Panc1 (cell line): ENCODE data around the gene CENPP. TPM values are rescaled to one million over a fixed set of nuclear protein-coding genes. Genes with fewer than 3 reads are reported as not detected.

Experiments
- ATAC-seq: fragments of 200-7000 bp; cut with Tn5 transposase; 2 replicates; pipeline ENCODE4 v1.9.1; 2020; ENCODE audit warnings: mild to moderate bottlenecking, moderate library complexity
- BruUV-seq: library from RNA; stranded (reverse); fragments of 400-500 nt; replicated peaks from 2 replicates; lab custom pipeline; 2021; lab: Mats Ljungman, UMichigan
- CTCF ChIA-PET: fragments of 300-600 bp; sonication (Branson Sonifier 250); formaldehyde crosslinking; loops from one replicate; lab custom pipeline; 2022; ENCODE audit warnings: antibody characterized with exemption; lab: Charles Lee
- POLR2A ChIA-PET: fragments of 300-600 bp; sonication (Branson Sonifier 250); formaldehyde crosslinking; loops from one replicate; lab custom pipeline; 2022; ENCODE audit warnings: antibody characterized with exemption; lab: Charles Lee
- DNase-seq: peaks from one replicate; pipeline ENCODE4 v3.0.0-alpha.2; 2010; ENCODE audit warnings: low read depth, low spot score
- H3K27ac ChIP-seq: 2 replicates; pipeline ENCODE4 v1.5.1; 2011; ENCODE audit warnings: mild to moderate bottlenecking, low read length, inconsistent platforms
- H3K27me3 ChIP-seq: fragments of 200-500 bp; sonication (Bioruptor generic); 2 replicates; pipeline ENCODE4 v1.6.0; 2014; ENCODE audit warnings: low read length, inconsistent platforms; ENCODE audit not compliant: control insufficient read depth, insufficient read depth
- H3K36me3 ChIP-seq: fragments of 200-500 bp; sonication (Bioruptor generic); 2 replicates; pipeline ENCODE4 v1.5.1; 2014; ENCODE audit warnings: inconsistent platforms, mild to moderate bottlenecking, low read length, moderate library complexity; ENCODE audit not compliant: control insufficient read depth, insufficient read depth
- H3K4me1 ChIP-seq: 2 replicates; pipeline ENCODE4 v1.5.1; 2011; ENCODE audit warnings: inconsistent platforms, mild to moderate bottlenecking, low read length, moderate library complexity; ENCODE audit not compliant: control insufficient read depth, insufficient read depth
- H3K4me3 ChIP-seq, 2 experiments: 2 replicates each; pipeline ENCODE4 v1.5.1; 2011 to 2012; ENCODE audit warnings: low read depth in 2 of 2, low read length in 2 of 2, mild to moderate bottlenecking in 2 of 2, inconsistent platforms in 1 of 2, moderate library complexity in 1 of 2
- H3K9me3 ChIP-seq: fragments of 200-500 bp; sonication (Bioruptor generic); 2 replicates; pipeline ENCODE4 v1.5.1; 2014; ENCODE audit warnings: low read depth, mild to moderate bottlenecking, inconsistent platforms, low read length, moderate library complexity; ENCODE audit not compliant: control insufficient read depth, insufficient read depth
- POLR2AphosphoS5 ChIP-seq: IDR thresholded peaks from 2 replicates; pipeline ENCODE4 v1.6.1; 2012; ENCODE audit warnings: mild to moderate bottlenecking, low read depth, low read length, moderate library complexity
- SIN3A ChIP-seq: IDR thresholded peaks from 2 replicates; pipeline ENCODE4 v1.6.1; 2012; ENCODE audit warnings: low read depth, mild to moderate bottlenecking, low read length, moderate library complexity, borderline replicate concordance; ENCODE audit not compliant: insufficient read depth
- TCF7L2 ChIP-seq: IDR thresholded peaks from 2 replicates; pipeline ENCODE4 v1.6.1; 2011; ENCODE audit warnings: mild to moderate bottlenecking, low read depth, low read length, inconsistent platforms
- in situ Hi-C: cut with HindIII; loops from 2 replicates; pipeline ENCODE4 v1.10.0; 2016; ENCODE audit warnings: low sequenced_read_pairs, low pct_unique_long_range_greater_than_20kb
- intact Hi-C: fragments of 100-400 bp; cut with micrococcal nuclease; formaldehyde crosslinking; loops from one replicate; pipeline ENCODE4 v1.10.0; 2022; ENCODE audit not compliant: unreplicated experiment
- total RNA-seq: library from RNA; stranded (reverse); gene quantifications from one replicate; pipeline ENCODE4 v1.2.1, GENCODE V29; 2021; ENCODE audit not compliant: unreplicated experiment
- TF ChIP-seq, protein P1 (sequence below): fragments of 450-650 bp; IDR thresholded peaks from 2 replicates; pipeline ENCODE4 v1.5.1; 2017; ENCODE audit warnings: mild to moderate bottlenecking
- TF ChIP-seq, protein P2 (sequence below), 2 experiments: IDR thresholded peaks; 2 replicates each; pipeline ENCODE4 v1.6.1; 2011 to 2012; ENCODE audit warnings: low read depth in 2 of 2, control low read depth in 1 of 2, low read length in 1 of 2, mild to moderate bottlenecking in 1 of 2, moderate library complexity in 1 of 2; ENCODE audit not compliant: insufficient read depth in 1 of 2

CENPP gene
- total RNA-seq, 1 experiment from 2014 or later: 6.7 TPM

DNA sequence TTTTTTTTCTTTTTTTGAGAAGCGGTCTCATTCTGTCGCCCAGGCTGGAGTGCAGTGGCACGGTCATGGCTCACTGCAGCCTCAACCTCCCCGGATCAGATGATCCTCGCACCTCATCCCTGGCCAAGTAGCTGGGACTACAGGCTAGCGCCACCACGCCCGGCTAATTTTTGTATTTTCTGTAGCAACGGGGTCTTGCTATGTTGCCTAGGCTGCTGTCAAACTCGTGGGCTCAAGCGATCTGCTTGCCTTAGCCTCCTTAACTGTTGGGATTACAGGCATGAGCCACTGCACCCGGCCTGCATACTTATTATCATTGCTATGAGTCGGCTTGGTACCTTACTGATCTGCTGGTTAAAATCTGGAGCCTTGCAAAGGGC, 31.5 kb upstream of the CENPP start:
- CTCF ChIA-PET: no interaction called here
- no peaks in the 10 kb centered on the region for H3K27me3 ChIP-seq
- peak overlapping the region; percentile 76 to 97 for H3K4me3 ChIP-seq
- peak overlapping the region; percentile 93 for H3K27ac ChIP-seq
- no peaks in the 10 kb centered on the region for H3K9me3 ChIP-seq
- intact Hi-C loops (no loop called here), in situ Hi-C loops (no loop called here)
- BruUV-seq: no TSS peak
- ATAC-seq: peak; percentile 49
- peaks cover 22% of the 10 kb centered on the region for H3K36me3 ChIP-seq
- POLR2A ChIA-PET: no interaction called here
- H3K4me1 ChIP-seq: peaks cover 12% of the 10 kb centered on the region
- no peak for DNase-seq
- TF ChIP-seq, protein P1, sequence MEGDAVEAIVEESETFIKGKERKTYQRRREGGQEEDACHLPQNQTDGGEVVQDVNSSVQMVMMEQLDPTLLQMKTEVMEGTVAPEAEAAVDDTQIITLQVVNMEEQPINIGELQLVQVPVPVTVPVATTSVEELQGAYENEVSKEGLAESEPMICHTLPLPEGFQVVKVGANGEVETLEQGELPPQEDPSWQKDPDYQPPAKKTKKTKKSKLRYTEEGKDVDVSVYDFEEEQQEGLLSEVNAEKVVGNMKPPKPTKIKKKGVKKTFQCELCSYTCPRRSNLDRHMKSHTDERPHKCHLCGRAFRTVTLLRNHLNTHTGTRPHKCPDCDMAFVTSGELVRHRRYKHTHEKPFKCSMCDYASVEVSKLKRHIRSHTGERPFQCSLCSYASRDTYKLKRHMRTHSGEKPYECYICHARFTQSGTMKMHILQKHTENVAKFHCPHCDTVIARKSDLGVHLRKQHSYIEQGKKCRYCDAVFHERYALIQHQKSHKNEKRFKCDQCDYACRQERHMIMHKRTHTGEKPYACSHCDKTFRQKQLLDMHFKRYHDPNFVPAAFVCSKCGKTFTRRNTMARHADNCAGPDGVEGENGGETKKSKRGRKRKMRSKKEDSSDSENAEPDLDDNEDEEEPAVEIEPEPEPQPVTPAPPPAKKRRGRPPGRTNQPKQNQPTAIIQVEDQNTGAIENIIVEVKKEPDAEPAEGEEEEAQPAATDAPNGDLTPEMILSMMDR: no peak
- TF ChIP-seq, protein P2, sequence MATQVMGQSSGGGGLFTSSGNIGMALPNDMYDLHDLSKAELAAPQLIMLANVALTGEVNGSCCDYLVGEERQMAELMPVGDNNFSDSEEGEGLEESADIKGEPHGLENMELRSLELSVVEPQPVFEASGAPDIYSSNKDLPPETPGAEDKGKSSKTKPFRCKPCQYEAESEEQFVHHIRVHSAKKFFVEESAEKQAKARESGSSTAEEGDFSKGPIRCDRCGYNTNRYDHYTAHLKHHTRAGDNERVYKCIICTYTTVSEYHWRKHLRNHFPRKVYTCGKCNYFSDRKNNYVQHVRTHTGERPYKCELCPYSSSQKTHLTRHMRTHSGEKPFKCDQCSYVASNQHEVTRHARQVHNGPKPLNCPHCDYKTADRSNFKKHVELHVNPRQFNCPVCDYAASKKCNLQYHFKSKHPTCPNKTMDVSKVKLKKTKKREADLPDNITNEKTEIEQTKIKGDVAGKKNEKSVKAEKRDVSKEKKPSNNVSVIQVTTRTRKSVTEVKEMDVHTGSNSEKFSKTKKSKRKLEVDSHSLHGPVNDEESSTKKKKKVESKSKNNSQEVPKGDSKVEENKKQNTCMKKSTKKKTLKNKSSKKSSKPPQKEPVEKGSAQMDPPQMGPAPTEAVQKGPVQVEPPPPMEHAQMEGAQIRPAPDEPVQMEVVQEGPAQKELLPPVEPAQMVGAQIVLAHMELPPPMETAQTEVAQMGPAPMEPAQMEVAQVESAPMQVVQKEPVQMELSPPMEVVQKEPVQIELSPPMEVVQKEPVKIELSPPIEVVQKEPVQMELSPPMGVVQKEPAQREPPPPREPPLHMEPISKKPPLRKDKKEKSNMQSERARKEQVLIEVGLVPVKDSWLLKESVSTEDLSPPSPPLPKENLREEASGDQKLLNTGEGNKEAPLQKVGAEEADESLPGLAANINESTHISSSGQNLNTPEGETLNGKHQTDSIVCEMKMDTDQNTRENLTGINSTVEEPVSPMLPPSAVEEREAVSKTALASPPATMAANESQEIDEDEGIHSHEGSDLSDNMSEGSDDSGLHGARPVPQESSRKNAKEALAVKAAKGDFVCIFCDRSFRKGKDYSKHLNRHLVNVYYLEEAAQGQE (IDR thresholded peaks at IDR 0.05; ENCODE audit: insufficient read depth in 1 of 2, low read depth in 2 of 2, low read length in 1 of 2): no peak
- TF ChIP-seq SIN3A (no peak), TCF7L2 (no peak), POLR2AphosphoS5 (no peak)

DNA sequence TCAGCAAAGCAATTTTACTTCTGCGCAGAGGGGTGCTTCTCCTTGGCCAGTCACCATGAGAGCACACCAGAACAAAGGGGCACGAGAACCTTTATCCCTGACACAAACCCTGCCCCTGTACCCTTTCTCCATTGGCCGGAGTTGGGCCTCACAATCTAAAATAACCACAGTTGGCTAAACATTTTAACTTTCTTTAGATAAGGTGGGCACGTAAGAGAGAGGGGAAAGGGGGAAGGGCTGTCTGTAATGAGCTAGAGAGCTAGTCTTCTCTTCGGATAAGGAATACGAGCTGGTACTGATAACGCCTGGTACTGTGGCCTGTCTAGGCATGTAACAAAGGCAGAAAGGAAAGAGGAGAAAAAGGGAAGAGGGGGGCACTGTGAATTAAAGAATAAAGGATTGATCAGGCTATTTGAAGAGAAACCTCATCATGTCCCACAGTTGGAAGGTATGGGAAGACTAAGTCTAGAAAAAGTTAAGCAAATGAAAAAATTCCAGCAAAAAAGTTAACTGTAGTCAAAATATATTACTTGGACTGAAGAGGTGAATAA, 30.4 kb upstream of the CENPP start:
- Histone ChIP-seq H3K4me1 (peaks cover 12% of the 10 kb centered on the region), H3K27ac (no peak overlapping the region), H3K4me3 (no peak overlapping the region), H3K9me3 (no peaks in the 10 kb centered on the region), H3K36me3 (peaks cover 25% of the 10 kb centered on the region), H3K27me3 (no peaks in the 10 kb centered on the region)
- ChIA-PET CTCF (no interaction called here), POLR2A (no interaction called here)
- no TSS peak for BruUV-seq
- intact Hi-C loops: no loop called here
- no peak for TF ChIP-seq SIN3A
- no peak for TF ChIP-seq POLR2AphosphoS5
- no peak for TF ChIP-seq TCF7L2
- TF ChIP-seq, protein P1: no peak
- TF ChIP-seq, protein P2 (IDR thresholded peaks at IDR 0.05; ENCODE audit: insufficient read depth in 1 of 2, low read depth in 2 of 2, low read length in 1 of 2): no peak
- DNase-seq (no peak), ATAC-seq (no peak)
- in situ Hi-C loops: no loop called here
